BLaER1 (cell line): ENCODE results near the gene SH3RF2.
A peak's percentile ranks its signal among the peaks of the same experiment; 100 is the strongest.

Experiments
- H3K27ac ChIP-seq: shearing (Covaris generic); formaldehyde crosslinking; 2 replicates; pipeline ENCODE4 v1.8.1; 2022
- H3K27me3 ChIP-seq: shearing (Covaris generic); formaldehyde crosslinking; 2 replicates; pipeline ENCODE4 v1.8.1; 2022
- H3K36me3 ChIP-seq: shearing (Covaris generic); formaldehyde crosslinking; 2 replicates; pipeline ENCODE4 v1.8.1; 2022
- H3K4me1 ChIP-seq: shearing (Covaris generic); formaldehyde crosslinking; 2 replicates; pipeline ENCODE4 v1.8.1; 2022
- H3K4me2 ChIP-seq: shearing (Covaris generic); formaldehyde crosslinking; 2 replicates; pipeline ENCODE4 v1.8.1; 2022
- H3K4me3 ChIP-seq: shearing (Covaris generic); formaldehyde crosslinking; 2 replicates; pipeline ENCODE4 v1.8.1; 2022
- H3K9ac ChIP-seq: shearing (Covaris generic); formaldehyde crosslinking; 2 replicates; pipeline ENCODE4 v1.8.1; 2022
- H3K9me3 ChIP-seq: shearing (Covaris generic); formaldehyde crosslinking; 2 replicates; pipeline ENCODE4 v1.8.1; 2022
- H4K20me1 ChIP-seq: shearing (Covaris generic); formaldehyde crosslinking; 2 replicates; pipeline ENCODE4 v1.8.1; 2022
- Cebpa-rat ChIP-seq: shearing (Covaris generic); IDR thresholded peaks from 2 replicates; pipeline ENCODE4 v1.8.1; 2022

SH3RF2 gene

DNA sequence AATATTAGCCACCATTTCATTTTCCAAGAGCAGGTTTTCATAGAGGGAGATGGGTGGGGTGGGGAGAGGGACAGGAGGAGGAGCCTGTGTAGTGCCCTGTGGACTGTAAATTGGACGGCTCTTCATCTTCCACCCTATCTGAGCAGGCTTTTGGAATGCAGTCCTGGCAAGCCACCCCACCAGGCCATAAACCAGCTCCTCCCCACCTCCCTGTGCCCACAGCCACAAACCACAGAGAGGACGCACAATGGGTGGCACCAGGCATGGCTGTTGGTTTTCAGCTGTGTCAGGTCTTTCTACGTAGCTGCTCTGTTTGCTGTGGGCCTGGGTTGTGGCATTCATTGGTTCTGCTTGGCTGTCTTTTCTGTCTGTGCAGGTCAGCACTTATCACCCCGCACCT lies 111.0 kb downstream of the SH3RF2 start:
- H3K36me3 ChIP-seq, result no peaks in the 10 kb centered on the region
- peaks cover 8% of the 10 kb centered on the region; the same call in 1 of the 2 replicates for H3K4me1 ChIP-seq
- H3K27ac ChIP-seq, result no peak overlapping the region
- no peak overlapping the region for H3K4me2 ChIP-seq
- no peaks in the 10 kb centered on the region; the same call in 1 of the 2 replicates for H3K27me3 ChIP-seq
- H3K9ac ChIP-seq, result no peak overlapping the region
- TF ChIP-seq Cebpa-rat, result no peak
- H3K4me3 ChIP-seq, result no peak overlapping the region
- H3K9me3 ChIP-seq, result no peaks in the 10 kb centered on the region
- H4K20me1 ChIP-seq, result no peaks in the 10 kb centered on the region

GRCh38 chr5:146048994-146049703 lies 112.8 kb downstream of the SH3RF2 start:
- Histone ChIP-seq H4K20me1 (no peaks in the 10 kb centered on the region), H3K4me1 (peaks cover 8% of the 10 kb centered on the region; the same call in 1 of the 2 replicates), H3K4me2 (no peak overlapping the region), H3K27ac (no peak overlapping the region), H3K9me3 (no peaks in the 10 kb centered on the region), H3K36me3 (no peaks in the 10 kb centered on the region), H3K9ac (no peak overlapping the region), H3K4me3 (no peak overlapping the region), H3K27me3 (no peaks in the 10 kb centered on the region; the same call in 1 of the 2 replicates)
- TF ChIP-seq Cebpa-rat, result no peak

DNA sequence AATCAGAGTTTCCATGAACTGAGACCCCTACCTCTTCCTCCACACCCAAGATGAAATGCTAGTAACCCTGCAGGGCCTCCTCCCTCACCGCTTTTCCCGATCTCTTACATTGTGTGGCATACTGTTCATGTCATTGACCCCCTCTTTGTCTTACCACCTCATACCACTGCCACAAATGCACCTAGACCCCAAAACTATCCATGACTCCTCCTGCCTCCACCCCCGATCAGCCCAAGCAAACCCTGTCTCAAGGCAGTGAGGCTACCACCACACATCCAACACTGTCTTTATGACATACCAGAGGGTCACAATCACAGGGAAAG lies 113.3 kb downstream of the SH3RF2 start:
- TF ChIP-seq Cebpa-rat, result no peak
- H3K4me2 ChIP-seq, result peak overlapping the region; percentile 2; the same call in 1 of the 2 replicates
- H3K27me3 ChIP-seq, result no peaks in the 10 kb centered on the region; the same call in 1 of the 2 replicates
- no peaks in the 10 kb centered on the region for H4K20me1 ChIP-seq
- H3K4me1 ChIP-seq, result peaks cover 8% of the 10 kb centered on the region; the same call in 1 of the 2 replicates
- no peaks in the 10 kb centered on the region for H3K36me3 ChIP-seq
- no peak overlapping the region for H3K9ac ChIP-seq
- no peaks in the 10 kb centered on the region for H3K9me3 ChIP-seq
- H3K4me3 ChIP-seq, result no peak overlapping the region
- H3K27ac ChIP-seq, result no peak overlapping the region

DNA sequence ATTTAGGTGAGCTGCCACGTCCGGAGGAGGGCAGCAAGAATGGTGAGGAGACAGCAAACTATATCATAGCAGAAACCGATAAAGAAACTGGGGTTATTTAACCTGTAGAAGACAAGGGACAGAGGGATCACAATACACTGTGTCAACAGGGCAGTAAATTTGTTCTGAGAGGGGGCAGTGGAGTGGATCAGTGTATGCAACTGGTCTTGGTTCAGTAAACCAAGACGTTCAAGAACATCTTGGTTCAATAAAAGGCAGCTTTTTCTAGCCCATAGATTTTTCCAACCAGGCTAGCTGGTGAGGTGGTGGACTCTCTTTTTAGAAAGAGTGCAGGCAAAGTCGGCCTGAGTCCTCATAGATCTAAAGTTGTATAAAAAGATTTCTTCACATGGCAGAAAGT lies 113.7 kb downstream of the SH3RF2 start:
- H3K4me3 ChIP-seq, result no peak overlapping the region
- no peaks in the 10 kb centered on the region for H3K36me3 ChIP-seq
- no peak overlapping the region for H3K27ac ChIP-seq
- no peaks in the 10 kb centered on the region for H3K9me3 ChIP-seq
- no peaks in the 10 kb centered on the region for H4K20me1 ChIP-seq
- H3K4me1 ChIP-seq, result peaks cover 8% of the 10 kb centered on the region; the same call in 1 of the 2 replicates
- H3K9ac ChIP-seq, result no peak overlapping the region
- H3K27me3 ChIP-seq, result no peaks in the 10 kb centered on the region; the same call in 1 of the 2 replicates
- peak overlapping the region; percentile 2; the same call in 1 of the 2 replicates for H3K4me2 ChIP-seq
- no peak for TF ChIP-seq Cebpa-rat

DNA sequence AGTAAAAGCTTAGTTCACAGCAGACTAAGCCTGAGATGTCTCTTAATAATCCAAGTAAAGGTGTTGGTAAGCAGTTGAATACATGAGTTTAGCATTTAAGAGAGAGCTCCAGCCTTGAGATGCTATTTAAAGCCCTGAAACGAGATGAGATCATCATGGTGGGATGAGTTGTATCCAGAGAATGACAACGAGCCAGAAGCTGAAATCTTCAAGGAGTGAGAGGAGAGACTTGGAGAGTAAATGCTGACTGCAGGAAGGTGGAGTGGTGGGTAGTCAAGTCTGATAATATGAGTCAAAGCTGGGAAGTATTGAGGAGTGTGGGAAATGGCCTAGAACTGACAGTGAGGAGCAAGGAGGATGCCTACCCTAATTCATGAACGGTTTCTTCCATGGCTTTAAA lies 115.3 kb downstream of the SH3RF2 start:
- H3K4me1 ChIP-seq, result peaks cover 8% of the 10 kb centered on the region; the same call in 1 of the 2 replicates

DNA sequence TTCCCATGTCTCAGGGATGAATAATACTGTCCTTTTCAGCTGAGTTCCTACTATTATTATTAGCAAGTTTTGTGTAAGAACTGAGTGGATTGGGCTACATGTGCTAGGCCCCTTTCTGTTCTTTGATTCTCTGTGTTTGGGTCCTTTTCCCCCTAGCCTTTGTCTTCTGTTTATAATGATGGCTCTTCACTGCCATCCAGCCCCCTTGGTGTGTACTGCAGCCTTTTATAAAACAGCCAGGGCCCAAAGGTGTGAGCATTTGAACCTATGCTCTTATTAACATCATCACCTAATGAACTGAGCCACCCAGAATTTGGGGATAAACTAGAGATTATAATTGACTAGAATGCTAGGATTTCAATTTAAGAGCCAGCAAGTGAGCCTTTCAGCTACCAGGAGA lies 116.4 kb downstream of the SH3RF2 start:
- TF ChIP-seq Cebpa-rat, result no peak
- no peaks in the 10 kb centered on the region for H3K9me3 ChIP-seq

More for the DNA sequence above, 115.3 kb downstream of the SH3RF2 start:
- no peaks in the 10 kb centered on the region for H4K20me1 ChIP-seq
- H3K9me3 ChIP-seq, result no peaks in the 10 kb centered on the region
- H3K4me3 ChIP-seq, result no peak overlapping the region
- H3K4me2 ChIP-seq, result no peak overlapping the region
- H3K9ac ChIP-seq, result no peak overlapping the region
- no peak for TF ChIP-seq Cebpa-rat
- H3K27ac ChIP-seq, result no peak overlapping the region
- no peaks in the 10 kb centered on the region for H3K36me3 ChIP-seq
- no peaks in the 10 kb centered on the region; the same call in 1 of the 2 replicates for H3K27me3 ChIP-seq

DNA sequence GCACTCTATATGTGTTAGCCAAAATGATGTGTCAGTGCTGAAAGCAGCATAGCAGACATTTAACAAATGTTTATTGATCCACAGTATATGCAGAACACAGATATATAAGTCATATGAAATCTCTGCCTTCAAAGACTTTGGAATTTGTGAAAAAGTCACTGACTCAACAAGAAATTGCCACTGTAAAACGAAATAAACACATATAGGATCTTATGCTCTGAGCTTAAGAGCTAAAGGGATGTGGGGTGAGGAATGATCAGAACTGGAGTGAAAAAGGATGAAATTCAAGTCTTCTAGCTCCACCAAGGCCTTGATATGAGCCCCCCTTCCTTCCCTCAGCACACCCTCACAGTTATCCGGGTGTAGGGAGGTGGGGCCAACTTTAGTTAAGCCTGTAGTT lies 119.1 kb downstream of the SH3RF2 start:
- Histone ChIP-seq H3K36me3 (no peaks in the 10 kb centered on the region), H3K4me2 (no peak overlapping the region), H3K27me3 (no peaks in the 10 kb centered on the region; the same call in 1 of the 2 replicates), H3K4me3 (no peak overlapping the region), H3K4me1 (peaks cover under 1% of the 10 kb centered on the region; the same call in 1 of the 2 replicates), H3K9ac (no peak overlapping the region), H3K9me3 (no peaks in the 10 kb centered on the region), H4K20me1 (no peaks in the 10 kb centered on the region), H3K27ac (no peak overlapping the region)
- no peak for TF ChIP-seq Cebpa-rat

More for the DNA sequence above, 116.4 kb downstream of the SH3RF2 start:
- Histone ChIP-seq H4K20me1 (no peaks in the 10 kb centered on the region), H3K9ac (no peak overlapping the region), H3K27me3 (no peaks in the 10 kb centered on the region; the same call in 1 of the 2 replicates), H3K27ac (no peak overlapping the region), H3K4me3 (no peak overlapping the region), H3K4me1 (peaks cover 8% of the 10 kb centered on the region; the same call in 1 of the 2 replicates), H3K36me3 (no peaks in the 10 kb centered on the region), H3K4me2 (no peak overlapping the region)

- Histone ChIP-seq H3K9ac (no peak overlapping the region), H3K4me1 (no peaks in the 10 kb centered on the region), H3K4me3 (no peak overlapping the region), H3K36me3 (no peaks in the 10 kb centered on the region), H3K4me2 (no peak overlapping the region), H4K20me1 (no peaks in the 10 kb centered on the region), H3K9me3 (no peaks in the 10 kb centered on the region), H3K27me3 (no peaks in the 10 kb centered on the region), H3K27ac (no peak overlapping the region)
- TF ChIP-seq Cebpa-rat, result no peak
Measured at GRCh38 chr5:146059460-146060220, 123.3 kb downstream of the SH3RF2 start.

DNA sequence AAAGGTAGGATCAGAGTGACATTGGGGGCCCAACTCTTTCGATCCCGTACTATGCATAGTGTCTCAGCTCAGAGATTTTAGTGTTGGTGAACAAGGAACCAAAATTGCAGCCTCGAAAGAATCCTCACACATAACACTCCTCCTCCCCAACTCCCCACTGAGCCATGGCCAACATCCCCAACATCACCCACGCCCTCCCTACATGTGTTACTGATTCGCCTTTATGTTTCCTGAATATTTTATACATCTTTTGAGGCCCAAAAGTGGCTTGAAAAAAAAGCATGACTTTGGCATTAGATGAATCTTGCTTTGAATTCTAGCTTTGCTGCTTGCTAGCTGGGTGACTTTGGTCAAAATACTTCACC lies 123.8 kb downstream of the SH3RF2 start:
- H3K27ac ChIP-seq, result no peak overlapping the region
- no peaks in the 10 kb centered on the region for H3K9me3 ChIP-seq
- no peaks in the 10 kb centered on the region for H3K36me3 ChIP-seq
- TF ChIP-seq Cebpa-rat, result no peak
- no peaks in the 10 kb centered on the region for H4K20me1 ChIP-seq
- H3K27me3 ChIP-seq, result no peaks in the 10 kb centered on the region
- H3K4me3 ChIP-seq, result no peak overlapping the region
- H3K4me1 ChIP-seq, result no peaks in the 10 kb centered on the region
- no peak overlapping the region for H3K9ac ChIP-seq
- no peak overlapping the region for H3K4me2 ChIP-seq

- no peaks in the 10 kb centered on the region for H3K27me3 ChIP-seq
- no peak overlapping the region for H3K4me2 ChIP-seq
- no peaks in the 10 kb centered on the region for H4K20me1 ChIP-seq
- H3K9me3 ChIP-seq, result no peaks in the 10 kb centered on the region
- no peaks in the 10 kb centered on the region for H3K36me3 ChIP-seq
- no peak overlapping the region for H3K4me3 ChIP-seq
- no peak overlapping the region for H3K27ac ChIP-seq
- no peak overlapping the region for H3K9ac ChIP-seq
- H3K4me1 ChIP-seq, result peaks cover 8% of the 10 kb centered on the region; the same call in 1 of the 2 replicates
- no peak for TF ChIP-seq Cebpa-rat
Measured at GRCh38 chr5:146066968-146067367, 130.6 kb downstream of the SH3RF2 start.
